NCI-H460 (cell line): ENCODE measurements around the gene EXOC2. TPM values are rescaled to one million over a fixed set of nuclear protein-coding genes. Genes with fewer than 3 reads are reported as not detected.

Experiments
- DNase-seq: peaks from one replicate; pipeline ENCODE4 v3.0.0-alpha.2; 2016; ENCODE audit warnings: low read depth; ENCODE audit errors: extremely low read depth
- total RNA-seq: library from RNA; depleted of rRNA; stranded (reverse); fragments of >200 nt; shearing (Covaris generic); gene quantifications from 2 replicates; pipeline ENCODE4 v1.2.3, GENCODE V29; 2014

The EXOC2 gene
- total RNA-seq, 1 experiment from 2014 or later = 28.8 TPM

DNA sequence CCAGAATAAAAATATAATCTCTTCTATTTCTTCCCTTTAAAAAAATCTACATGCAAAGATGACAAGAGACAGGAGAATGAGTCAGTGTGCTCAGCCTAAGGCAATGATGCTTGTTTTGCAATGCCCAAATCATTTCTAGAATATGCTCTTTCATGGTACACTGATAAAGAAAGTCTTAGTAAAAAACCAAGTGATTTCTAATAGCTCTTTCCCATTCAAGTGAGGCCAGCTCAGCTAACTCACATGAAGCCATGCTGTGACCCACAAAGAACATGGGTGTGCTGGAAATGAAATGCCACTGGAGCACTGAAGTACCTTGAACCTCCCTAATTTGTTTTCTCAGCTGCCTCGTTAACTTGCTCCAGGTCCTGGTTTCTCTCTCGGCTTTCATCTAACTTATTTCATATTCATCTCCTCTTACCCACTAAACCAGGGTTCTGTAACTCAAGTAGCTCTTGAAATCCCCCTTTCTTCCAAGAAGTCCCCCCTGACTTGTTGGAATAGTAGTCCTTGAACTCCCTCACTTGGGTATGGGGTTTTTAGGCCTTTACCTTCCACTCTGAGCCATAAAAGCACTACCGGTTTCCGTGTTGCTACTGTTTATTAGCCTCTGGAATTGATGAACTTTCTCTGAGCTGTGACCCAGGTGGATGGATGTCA lies 208.7 kb downstream of the EXOC2 start:
- no peak for DNase-seq

DNA sequence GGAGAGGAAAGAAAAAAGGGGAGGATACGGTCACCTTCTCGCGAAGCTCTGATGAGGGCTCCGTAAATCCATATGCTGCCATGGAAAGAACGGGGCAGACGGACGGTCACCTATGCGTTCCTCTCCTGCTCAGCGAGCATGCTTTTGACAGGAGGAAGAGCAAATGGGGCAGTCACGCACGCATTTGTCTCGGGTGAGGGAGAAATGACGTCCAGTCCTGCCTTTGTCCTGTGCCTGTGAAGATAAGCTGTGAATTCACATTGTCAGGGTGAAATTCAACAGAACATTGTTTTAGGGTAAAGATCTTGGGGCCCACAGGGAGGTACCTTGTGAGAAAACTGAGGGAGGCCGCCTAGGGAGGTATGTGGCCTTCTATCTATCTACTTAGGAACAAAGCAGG lies 217.6 kb downstream of the EXOC2 start:
- no peak for DNase-seq

DNA sequence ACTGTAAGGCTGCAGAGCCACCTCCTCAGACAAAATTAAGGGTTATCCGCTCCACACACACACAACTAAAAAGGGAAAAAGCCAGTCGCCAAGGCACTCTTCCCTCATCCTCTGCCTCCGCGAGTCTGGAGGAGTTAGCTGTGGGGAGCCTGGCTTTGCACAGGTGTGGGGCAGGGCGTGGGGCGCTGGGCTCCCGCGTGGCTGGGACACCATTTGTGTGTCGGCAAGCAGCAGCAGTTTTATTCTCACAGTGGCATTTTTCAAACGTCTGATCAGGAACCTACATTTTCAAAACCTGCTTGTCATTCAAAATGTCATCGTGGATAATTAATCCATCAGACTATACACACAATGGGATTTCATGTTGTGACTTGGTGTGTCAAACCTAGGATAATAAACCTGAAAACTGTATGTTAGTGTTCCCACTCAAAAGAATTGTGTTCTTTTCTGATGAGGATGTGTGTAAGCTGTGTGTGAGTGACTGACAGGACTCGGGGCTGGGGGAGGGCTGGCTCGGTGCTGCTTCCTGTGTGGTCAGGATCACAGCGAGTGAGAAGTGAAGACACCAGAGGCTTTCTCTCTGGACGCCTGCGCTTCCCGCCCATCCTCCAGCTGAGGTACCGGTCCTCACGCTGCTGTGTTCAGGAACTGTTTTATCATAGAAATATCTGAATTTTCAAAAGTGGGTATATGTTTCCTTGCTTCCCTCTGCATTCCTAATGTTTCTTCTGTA lies 218.3 kb downstream of the EXOC2 start:
- no peak for DNase-seq

DNA sequence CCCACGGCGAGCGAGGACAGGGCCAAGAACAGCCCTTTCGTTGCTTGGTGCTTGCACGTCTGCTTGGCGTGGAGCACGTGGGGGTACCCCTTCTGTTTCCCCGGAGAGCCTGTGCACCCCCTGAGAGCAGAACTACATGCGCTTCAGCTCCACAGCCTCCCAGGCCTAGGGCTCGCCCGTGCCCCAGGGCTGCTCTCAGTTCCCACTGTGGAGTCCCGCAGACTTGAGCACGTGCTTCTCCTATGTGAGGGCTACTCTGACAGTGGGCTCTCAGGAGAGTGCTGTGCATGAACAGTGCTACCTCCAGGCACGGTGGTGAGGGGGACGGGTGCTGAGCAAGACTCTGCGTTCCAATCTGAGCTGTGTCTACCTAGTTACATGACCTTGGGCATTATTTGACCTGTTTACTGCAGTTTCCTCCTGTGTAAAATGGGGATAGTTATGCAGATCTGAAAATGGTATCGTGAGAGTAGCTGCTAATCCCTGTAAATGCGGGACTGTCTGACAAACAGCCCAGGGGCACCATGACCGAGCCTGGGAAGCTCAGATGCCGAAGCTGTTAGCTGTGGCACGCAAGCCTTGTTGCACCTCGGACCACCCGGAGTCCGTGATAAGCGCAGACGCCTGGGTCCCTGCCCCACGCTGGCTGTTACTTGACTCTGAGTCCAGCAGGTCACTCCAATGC lies 219.0 kb downstream of the EXOC2 start:
- DNase-seq = no peak

DNA sequence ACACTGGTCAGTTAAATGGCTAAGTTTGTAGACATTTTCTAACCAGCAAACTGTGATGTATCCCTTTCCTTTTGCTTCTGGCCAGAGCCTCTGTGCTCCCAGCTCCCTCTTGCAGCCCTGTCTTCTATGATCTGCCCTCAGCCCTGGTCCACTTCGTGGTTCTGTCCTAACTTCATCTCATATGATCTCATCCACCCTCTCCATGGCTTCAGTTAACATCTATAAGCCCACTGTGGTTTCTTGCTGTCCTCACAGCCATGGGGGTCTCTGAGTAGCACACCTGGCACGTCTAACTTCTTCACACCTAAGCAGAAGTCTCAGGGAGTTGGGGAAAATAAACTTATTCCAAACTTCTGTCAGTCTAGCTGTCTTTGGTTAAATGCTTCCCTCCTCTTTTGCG lies 219.6 kb downstream of the EXOC2 start:
- DNase-seq = no peak

DNA sequence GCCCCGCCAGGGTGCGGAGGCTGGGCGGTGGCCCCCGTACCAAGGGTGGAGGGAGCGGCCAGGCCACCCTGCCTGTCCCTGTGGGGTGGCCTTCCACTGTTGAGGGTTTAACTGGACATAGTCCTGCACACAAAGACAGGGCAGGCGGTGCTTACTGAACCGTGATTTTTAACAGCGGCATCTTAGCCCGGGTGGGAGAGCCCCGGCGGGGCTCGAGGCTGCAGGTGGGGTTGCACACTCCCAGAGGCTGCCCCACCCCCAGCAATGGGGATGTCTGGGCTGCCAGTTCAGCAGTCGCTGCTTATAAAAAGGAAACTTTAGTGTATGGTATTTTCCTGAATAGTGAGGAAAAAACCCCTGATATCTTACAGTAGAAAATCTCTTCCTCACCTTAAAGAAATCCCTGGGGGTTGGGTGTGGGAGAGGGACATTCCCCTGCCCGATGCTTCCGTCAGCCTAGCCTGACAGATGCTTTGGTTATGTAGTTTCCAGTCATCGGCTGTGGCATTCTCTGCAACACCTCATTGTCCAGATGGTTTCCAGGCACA lies 222.0 kb downstream of the EXOC2 start:
- DNase-seq = no peak

DNA sequence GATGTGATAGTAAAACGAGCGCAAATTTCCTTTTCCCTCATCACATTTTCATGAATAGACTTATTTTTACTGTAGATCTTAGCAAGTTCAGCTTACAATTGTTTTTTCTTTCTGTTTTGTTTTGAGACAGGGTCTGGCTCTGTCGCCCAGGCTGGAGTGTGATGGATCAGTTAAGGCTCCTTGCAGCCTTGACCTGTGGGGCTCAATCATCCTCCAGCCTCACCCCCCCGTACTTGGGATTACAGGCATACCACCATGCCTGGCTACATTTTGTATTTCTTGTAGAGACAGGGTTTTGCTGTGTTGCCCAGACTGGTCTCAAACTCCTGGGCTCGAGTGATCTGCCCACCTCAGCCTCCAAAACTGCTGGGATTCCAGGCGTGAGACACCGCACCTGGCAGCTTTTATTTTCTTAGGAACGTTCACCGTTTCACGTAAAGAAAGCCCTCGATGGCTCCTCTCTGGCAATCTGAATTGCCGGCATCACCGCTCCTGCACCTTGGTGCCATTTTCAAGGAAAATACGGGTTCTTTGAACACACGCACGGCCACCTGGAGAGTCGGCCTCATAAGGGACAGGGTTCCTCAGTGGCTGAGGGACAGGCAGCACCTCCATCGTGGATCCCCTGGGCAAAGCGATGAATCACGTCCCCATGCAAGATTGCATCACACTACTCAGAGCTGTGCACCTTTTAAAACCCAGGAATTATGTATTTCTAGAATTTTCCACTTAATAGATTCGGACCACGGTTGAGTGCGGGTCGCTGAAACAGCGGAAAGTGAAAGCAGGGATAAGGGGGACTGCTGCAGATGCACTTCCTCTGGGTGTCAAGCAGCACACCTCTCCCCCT lies 222.7 kb downstream of the EXOC2 start:
- DNase-seq = no peak

DNA sequence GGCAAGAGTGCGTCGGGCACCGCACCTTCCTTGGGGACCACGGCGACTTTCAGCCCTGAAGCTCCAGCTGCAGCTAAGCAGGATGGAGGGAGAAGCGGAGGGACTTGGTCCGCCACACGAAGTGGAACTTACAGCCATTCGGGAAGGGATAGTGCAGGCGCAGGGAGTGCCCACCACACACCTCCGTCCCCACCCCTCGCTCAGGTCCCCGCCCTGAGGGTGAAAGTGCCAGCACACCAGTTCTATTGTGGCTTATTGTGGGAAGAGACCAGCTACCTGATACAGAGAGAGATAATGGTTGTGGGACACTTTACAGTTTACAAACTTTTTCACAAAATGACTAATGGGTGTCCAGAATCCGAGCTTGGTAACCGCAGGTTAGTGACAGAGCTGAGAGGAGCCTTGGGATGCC lies 225.3 kb downstream of the EXOC2 start:
- DNase-seq = no peak

DNA sequence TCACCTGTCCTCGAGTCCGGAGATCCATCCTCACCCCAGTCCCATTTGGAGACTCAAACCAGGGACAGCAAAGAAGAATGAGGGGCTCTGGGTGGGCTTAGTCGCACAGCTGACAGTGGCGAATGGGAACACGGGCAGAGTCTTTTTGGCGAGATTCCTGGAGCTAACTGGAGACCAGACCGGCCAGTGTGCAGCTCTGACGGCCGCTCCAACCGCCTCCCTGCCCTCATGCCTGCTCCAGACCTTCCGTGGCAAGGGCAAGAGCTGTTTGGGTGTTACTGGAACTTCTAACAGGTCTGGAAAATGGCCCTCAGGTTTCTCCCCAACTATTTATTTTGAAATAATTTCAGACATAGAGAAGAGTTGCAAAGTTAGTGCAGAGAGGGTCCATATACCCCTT lies 225.8 kb downstream of the EXOC2 start:
- DNase-seq = no peak

DNA sequence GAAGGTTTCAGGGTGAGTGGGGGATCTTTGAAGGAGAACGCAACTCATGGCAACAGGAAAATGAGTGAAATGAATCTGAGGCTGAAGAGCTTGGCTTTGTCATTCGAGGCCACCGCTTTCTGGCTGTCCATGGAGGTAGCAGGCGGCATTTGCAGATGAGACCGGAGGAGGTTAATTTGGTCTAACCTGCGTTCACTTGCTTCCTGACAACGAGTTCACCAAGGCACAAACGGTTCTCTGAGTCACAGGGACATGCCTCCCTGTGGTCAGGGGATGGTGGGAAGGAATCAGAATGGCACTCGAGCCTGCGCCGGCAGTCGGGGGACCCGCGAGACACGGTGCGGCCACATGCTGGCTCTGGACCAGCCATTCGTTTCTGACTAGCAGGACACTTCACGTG lies 226.4 kb downstream of the EXOC2 start:
- DNase-seq = no peak

DNA sequence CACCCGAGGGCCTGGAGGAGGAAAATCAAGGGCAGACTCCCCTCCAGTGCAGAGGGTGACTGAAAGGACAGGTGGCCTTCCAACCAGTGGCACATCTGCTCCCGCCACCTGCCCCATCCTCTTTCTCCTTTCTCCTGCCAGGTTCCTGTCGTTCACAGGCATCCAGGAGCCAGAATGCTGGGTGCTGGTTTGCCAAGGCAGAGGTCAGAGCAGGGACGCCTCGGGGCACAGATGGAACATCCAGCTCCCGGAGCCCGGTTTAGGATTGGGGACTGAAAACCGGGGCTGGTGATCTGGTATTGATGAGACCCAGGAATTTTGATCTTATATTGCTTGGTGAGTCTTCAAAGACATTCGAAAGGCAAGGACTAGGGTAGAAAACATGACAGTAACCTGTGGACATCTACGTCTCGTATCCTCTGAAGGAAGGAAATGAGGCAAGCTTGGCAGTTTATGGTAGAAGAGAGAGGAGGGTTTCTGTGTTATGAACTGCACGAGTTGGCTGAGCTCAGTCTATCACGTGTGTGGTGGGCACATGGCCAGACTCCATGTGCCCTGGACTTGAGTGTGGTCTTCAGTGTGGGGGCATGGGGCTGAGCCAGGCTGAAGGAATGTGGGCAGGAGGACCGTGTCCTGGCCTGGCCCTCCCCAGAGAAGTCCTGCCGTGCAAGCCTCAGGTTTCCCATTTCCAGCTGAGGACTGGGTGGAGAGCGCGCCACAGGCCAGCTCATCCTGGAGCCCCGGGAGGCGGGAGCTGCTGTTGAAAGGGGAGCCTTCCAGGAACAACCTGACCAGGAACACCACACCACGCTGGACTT lies 227.2 kb downstream of the EXOC2 start:
- DNase-seq = no peak

DNA sequence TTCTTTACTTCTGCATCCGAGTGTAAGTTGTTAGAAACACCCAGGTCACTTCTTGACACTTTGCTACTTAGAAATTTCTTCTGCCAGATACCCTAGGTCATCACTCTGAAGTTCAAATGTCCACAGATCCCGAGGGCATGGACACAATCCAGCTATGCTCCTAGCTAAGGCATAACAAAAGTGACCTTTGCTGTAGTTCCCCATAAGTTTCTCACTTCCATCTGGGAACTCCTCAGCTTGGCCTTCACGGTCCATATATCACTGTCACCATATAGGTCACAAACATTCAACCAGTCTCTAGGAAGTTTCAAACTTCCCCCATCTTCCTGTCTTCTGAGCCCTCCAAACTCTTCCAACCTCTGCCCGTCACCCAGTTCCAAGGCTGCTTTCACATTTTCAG lies 236.1 kb downstream of the EXOC2 start:
- no peak for DNase-seq

DNA sequence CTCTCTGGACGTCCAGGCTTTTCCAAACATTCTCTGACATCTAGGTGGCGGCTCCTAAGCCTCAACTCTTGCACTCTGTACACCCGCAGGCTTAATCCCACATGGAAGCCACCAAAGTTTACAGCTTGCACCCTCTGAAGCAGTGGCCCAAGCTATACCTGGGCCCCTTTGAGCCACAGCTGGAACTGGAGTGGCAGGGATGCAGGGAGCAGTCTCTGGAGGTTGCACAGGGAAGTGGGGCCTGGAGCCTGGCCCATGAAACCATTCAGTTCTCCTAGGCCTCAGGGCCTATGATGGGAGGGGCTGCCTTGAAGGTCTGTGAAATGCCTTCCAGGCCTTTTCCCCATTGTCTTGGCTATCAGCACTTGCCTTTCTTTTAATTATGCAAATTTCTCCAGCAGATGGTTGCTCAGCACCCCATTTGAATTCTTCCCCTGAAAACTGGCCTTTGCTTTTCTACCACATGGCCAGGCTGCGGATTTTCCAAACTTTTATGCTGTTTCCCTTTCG lies 236.5 kb downstream of the EXOC2 start:
- no peak for DNase-seq

DNA sequence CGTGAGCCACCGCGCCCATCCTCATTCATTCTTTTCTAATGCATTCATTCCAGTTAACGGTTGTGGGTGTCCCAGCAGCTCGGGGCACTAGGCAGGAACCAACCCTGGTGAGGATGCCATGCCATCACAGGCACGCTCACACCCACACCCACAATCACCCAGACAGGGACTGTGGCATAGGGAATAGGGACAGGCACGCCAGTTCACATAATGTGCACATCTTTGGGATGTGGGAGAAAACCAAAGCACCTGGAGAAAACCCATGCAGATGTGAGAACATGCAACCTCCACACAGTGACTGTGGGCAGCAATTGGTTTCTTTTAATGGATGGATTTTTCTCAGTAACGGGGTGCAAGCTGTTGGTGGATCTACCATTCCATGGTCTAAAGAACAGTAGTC lies 237.1 kb downstream of the EXOC2 start:
- DNase-seq = no peak

DNA sequence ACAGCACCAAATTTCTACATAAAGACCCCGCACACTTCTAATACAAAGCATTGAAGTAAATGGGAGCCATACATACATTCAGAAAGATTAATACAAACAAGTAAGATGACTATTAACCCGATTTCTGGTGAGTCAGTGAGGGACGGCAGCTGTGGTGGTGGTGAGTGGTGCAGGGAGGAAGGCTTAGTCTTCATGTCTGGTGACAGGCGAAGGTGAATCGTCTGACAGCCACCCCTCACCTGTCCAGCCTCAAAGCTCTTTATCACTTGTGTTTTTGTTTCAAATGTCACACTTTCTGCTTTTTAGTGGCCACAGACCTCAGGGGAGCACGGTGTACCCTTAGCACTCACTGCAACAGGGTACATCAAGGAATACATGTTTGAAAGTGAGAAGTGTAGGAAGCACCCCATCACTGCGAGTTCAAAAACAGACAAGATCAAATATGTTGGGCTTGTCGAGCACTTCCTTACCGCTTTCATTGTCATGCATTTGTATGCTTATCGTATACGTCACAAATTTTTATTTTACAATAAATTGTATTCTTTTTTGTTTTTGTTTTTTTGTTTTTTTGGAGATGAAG lies 237.8 kb downstream of the EXOC2 start:
- no peak for DNase-seq

DNA sequence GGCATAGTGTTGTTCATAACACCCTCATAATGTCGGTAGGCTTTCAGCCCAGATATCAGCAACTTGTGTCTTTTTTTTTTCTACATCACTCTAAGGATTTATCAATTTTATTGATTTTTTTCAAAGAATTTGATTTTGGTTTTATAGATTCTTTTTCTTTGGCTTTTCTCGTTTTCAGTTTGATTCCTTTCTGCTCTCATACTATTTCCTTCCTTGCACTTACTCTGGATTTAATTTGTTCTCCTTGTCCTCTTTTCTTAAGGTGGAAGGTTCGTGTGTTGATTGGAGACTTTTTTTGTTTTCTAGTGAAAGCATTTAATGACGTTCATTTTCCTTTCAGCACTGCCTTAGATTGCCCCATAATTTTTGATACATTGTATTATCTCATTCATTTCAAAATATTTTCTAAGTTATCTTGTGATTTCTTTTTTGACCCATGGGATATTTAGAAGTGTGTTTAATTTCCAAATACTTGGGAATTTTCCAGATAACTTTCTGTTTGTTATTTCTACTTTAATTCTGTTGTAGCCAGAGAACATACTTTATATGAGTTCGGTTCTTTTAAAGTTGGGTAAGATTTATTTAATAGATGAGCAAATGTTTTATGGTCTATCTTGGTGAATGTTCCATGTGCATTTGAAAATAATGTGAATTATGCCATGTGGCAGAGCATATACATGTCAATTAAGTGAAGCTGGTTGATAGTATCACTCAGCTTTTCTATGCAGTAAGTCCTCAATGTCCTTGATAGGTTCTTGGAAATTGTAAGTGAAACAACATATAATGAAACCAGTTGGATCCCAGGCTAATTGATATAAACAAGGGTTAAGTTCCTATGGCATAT lies 238.6 kb downstream of the EXOC2 start:
- no peak for DNase-seq

DNA sequence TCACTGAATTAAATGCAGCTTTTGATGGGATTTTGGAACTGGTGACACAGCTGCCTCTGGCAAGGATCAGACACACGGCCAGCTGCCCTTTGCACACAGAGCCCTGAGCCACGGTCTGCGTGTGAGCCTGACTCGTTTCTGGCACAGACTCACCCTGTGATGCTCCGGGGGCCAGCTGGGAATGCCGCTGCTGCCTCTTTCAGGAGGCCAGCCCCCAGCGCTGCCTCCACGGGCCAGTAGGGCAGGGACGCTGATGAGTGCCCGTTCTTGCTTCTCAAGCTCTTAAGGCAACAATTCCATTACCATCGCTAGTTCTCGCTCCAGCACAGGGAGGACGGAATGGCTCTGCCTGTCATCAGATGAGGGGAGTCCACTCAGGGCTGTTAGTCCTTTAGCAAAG lies 239.8 kb downstream of the EXOC2 start:
- no peak for DNase-seq

DNA sequence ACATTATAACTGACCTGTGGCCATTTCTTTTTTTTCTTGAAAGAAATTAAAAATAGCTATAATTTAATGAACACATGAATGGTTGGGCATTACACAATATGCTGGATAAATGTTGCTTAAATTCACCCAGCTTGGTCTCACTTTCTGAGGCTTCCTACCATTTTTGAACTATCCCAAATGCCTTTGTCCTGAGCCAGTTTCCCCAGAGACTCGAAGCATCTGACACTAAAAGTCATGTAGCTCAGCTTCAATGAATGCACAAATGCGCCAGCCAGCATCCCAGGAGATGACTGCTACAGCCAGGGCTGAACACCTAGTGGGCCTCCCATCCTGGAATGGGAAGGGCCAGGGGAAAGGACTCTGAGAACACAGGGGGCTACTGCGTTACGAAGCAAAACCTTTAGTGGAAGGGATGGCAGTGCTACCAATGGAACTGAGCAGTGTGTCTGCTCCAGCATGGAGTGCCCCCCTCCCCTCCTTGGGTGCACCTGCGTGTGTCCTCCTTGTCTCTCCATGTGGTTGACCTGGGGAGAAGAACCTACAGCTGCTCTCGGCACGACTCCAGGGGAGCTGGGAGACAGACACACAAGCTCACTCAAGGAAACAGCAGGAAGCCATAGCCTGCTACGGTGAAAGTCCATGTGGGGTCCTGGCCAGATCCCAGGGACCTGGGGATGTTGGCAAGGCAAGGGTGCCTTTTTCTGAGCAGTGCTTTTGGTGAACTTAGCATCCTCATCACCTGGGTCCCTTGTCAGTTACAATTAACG lies 240.5 kb downstream of the EXOC2 start:
- DNase-seq = no peak
